Measurements from ENCODE around the gene TMEM184A. TPM values are rescaled to one million over a fixed set of nuclear protein-coding genes. Genes with fewer than 3 reads are reported as not detected.

The TMEM184A gene
- total RNA-seq, 1 donor from 2014 or later, result 0.22 TPM

DNA sequence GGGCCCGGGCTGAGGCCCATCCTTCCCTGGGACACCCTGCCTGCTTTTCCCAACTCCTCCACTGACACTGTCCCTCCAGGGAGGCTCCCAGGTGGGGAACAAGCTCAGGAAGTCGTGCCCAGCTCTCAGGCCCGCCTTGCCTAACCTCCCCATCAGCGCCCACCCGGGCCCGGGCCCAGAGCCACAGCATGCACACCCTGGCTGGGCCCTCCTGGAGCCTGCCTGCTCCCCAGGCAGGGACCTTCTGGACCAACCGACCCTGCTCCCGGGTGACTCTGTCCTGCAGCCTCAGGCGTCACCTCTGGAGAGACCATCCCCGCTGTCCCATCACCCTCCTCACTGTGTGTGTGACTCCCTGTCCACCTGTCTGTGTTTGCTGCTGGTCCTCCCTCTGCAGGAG lies 1.8 kb upstream of the TMEM184A start:
- no peak for ATAC-seq
- intact Hi-C loops (cut with micrococcal nuclease), result no loop called here
- DNase-seq, result peak; percentile 20

DNA sequence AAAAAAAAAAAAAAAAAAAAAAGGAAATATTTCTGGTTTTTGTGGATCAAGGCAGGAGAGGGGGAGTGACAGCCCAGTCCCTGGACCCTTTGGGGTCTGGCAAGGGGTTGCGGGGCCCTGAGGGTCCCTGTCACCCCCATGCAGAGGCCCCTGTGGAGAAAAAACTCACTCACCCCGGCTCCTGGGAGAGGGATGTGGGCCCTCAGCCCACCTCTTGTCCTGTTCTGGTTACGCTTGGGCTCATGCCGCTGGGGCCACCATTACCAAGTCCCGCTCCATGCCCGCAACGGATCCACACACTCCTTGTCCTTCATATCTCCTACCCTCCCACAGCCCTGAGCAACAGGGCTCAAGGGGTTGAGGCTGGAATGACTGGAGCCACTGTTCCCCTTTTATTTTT lies 1.0 kb upstream of the TMEM184A start:
- no peak for ATAC-seq
- peak; percentile 18 for DNase-seq
- intact Hi-C loops (cut with micrococcal nuclease), result no loop called here

DNA sequence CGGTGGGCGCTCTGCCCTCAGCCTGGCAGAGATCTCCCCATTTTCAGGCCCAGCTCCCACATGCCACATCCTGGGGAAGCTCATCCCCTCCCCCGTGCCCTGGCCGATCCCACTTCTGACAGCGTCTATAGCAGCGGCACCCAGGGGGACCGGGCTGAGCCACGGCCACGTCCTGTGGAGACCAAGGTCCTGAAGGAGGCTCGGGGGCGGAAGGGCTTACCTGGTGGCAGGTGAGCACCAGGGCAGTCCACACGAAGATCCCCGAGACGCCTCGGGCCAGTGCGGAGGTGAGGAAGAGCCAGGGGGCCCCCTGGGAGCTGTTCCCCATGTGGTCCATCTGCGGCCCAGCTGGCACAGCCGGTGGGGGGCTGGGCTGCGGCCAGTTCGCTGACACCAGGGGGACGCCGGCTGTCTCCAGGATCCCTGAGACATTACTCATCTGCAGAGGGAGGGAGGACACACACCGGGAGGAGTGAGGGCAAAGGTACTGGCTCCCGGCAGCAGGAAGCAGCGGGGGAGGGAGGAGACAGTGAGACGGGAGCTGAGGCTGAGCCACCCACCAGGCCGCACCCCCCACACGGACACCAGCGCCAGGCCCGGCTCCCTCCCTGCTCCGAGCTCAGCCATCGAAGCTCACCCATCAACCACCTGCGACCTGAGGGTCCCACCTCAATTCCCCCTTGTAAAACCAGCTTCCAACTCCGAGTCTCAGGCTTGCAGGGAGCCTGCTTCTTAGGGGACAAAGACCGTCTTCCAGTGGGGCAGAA lies 776 bp downstream of the TMEM184A start:
- peak; percentile 3 for ATAC-seq
- DNase-seq, result peak; percentile 31
- intact Hi-C loops (cut with micrococcal nuclease), result no loop called here

DNA sequence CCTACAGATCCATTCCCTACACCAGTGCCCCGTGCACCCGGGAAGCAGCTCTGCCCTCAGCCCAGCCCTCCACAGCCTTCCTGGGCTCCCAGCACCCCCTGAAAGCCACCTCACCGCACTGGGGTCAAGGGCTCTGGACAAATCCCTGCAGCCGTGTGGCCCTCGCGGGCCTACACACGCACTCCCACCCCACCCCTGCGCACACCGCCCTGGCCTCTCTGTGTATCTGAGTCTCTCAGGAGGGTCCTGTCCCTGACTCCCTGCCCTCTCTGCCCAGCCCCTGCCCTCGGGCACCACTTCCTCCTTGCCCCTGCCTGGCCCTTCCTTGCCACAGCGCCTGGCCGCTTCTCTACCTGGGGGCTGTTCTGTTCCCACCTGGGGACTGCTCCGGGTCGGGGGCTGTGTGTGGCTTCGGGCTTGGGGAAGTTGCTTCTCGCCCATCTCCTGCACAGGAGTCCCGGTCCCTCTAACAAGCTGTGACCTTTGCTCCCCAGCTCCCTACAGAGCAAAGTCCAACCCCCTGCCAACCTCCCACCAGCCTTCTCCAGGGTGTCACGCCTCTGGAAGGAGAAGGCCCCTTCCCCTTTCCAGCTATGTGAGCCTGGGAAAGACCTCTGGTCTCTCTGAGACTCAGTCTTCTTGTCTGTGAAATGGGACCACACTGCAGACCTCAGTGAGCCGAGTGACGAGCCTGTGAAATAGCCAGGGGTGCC lies 1.5 kb downstream of the TMEM184A start:
- peak; percentile 19 for DNase-seq
- intact Hi-C loops (cut with micrococcal nuclease), result no loop called here
- no peak for ATAC-seq

DNA sequence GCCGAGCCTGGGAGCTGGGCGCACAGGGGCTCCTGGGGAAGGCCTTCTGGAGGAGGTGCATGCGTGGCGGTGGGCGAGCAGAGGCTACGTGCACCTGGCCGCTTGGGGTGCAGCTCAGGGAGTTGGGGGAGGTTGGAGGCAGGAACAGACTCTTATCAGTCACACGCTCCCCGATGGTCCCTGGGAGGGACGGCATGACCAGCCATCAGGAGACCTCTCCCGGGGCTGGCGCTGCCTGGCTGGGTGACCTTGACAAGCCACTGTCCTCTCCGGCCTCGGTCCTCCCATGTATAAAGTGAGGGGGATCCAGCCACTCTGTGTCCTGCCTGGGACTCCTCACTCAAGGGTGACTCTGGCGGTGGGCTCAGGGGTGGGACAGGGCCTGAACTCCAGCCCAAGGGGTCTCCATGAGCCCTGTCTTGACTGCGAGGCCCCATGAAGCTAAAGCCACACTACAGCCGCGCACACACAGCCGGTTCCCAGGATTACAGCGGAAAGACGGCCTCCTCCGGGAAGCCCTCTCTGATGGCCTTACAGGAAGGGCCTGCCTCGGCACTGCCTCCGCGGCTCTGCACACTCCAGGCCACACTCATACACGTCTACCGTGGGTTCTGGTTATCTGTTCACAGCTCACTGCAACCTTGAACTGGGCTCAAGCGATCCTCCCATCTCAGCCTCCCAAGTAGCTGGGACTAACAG lies 2.3 kb downstream of the TMEM184A start:
- intact Hi-C loops (cut with micrococcal nuclease), result no loop called here
- DNase-seq (peak; percentile 25), ATAC-seq (no peak)

DNA sequence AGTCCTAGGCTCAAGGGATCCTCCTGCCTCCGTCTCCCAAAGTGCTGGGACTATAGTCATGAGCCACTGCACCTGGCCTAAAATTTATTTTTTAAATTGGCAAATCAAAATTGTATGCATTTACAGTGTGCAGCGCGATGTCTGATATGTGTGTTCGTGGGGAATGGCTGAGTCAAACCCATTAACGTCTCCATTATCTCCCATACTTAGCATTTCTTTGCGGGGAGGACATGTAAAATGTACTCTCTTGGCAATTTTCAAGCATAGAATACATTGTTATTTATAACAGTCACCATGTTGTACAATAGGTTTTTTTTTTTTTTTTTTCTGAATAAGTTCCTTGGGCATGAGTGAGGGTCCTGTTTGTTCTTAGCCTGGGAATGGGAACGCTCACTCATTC lies 3.8 kb downstream of the TMEM184A start:
- intact Hi-C loops (cut with micrococcal nuclease), result no loop called here

DNA sequence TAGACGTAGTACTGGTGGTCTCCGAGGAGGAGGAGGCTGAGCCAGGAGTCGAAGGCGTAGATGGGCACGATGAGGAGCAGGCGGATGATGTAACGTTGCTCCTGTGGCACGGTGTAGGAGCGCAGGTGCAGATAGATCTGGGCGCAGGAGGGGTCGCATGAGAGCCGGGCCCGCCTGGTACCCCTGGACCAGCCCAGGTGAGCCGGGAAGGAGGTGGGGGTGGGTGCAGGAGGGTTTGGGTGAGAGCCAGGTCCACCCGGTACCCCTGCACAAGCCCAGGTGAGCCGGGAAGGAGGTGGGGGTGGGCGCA lies 5.2 kb downstream of the TMEM184A start:
- ATAC-seq (no peak), DNase-seq (peak; percentile 17)
- intact Hi-C loops (cut with micrococcal nuclease), result no loop called here

More for the DNA sequence above, 3.8 kb downstream of the TMEM184A start:
- ATAC-seq (no peak), DNase-seq (no peak)

DNA sequence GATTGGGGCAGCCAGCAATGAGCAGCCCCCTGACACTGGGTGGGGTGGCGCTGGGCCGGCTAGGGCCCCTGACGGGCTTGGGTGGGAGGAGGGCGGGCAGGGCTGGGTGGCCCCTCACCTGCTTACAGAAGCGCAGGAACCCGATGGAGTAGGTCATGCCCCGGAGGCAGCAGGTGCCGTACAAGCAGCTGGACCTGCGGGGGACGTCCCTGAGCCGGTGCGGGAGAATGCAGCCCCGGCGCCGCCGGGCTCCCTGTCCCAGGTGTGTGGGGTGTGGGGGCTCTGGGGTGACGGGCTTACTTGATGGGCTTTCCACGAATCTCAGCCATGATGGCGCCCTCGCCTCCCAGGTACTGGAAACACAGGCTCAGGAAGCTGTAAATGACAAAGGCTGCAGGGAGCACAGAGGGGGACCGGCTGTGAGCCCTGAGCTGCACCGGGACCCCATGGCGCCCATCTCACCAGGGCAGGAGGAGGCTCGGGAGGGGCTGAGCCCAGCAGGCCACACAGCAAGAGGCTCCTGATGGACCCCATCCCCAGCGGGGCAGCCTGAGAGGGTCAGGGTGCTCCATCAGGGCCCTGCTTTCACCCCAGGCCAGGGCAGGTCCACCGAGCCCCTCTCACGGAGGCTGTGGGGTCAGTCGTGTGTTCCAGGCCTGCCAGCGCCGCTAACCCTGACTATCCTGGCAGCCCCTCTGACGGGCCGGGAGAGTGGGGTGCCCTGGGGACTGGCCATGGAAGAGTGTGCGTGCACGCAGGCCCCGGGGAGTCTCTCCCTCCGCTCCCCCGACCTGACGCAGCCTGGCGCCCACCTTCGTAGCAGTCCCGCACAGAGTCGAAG lies 5.8 kb downstream of the TMEM184A start:
- DNase-seq (peak; percentile 26), ATAC-seq (no peak)
- intact Hi-C loops (cut with micrococcal nuclease), result no loop called here

DNA sequence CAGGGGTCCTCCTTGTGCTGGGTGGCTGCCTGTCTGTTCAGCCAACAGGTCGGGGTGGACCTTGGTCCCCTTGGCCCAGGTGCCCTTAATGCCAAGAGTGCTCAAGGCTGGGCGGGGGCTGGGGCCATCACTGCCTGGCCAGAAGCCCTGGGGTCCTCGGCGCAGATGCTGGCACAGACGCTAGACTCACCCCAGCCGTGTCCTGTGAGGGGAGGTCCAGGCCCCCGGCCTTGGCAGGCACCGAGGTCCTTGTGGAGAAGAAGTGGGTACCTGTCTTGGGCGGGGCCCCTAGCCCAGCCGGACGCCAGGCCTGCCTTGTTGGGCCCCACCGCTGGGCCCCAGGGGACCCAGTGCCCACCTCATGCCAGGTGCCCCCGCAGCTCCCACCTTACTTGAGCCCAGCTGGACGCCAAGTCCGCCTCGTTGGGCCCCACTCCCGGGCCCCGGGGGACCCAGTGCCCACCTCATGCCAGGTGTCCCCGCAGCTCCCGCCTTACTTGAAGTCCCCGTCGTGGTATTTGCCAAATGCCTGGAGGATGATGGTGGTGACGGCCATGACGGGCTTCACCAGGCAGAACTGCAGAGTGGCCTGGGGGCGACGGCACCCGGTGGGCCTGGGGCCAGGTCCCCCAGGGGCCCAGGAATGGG lies 6.5 kb downstream of the TMEM184A start:
- DNase-seq (peak; percentile 25), ATAC-seq (no peak)
- intact Hi-C loops (cut with micrococcal nuclease), result no loop called here

DNA sequence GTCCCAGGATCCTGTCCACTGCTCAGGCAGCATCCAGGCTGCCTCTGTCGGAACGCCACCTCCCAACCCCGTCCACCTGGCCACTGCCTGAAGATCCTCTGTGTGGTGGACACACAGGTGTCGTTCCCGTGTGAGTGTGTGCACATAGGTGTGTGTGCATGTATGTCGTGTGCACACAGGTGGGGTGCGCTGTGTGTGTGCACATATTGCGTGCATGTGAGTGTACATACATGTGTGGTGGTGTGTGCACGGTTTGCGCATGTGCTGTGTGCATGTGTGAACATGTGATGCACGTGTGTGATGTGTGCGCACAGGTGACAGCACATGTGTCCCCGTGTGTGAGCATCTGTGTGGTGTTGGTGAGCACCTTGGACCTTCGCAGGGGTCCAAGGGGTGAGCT lies 7.1 kb downstream of the TMEM184A start:
- DNase-seq, result no peak
- intact Hi-C loops (cut with micrococcal nuclease), result no loop called here
- no peak for ATAC-seq

DNA sequence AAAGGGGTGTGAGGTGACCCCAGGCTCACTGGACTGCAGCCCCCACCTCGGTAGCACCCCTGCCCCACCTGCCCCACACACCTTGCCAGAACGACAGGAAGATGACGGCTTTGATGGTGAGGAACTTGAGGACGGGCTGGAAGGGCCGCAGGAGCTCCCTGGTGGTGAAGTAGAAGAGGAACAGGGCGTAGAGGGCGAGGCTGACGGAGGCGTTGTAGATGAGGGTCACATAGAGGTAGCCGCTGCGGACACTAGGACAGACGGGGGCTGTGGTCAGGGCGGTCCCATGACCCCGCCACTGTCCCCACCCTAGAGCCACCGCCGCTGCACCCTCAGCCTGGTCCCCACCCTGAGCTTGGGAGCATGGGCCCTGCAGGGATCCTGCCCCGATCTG lies 7.6 kb downstream of the TMEM184A start:
- DNase-seq, result peak; percentile 22

DNA sequence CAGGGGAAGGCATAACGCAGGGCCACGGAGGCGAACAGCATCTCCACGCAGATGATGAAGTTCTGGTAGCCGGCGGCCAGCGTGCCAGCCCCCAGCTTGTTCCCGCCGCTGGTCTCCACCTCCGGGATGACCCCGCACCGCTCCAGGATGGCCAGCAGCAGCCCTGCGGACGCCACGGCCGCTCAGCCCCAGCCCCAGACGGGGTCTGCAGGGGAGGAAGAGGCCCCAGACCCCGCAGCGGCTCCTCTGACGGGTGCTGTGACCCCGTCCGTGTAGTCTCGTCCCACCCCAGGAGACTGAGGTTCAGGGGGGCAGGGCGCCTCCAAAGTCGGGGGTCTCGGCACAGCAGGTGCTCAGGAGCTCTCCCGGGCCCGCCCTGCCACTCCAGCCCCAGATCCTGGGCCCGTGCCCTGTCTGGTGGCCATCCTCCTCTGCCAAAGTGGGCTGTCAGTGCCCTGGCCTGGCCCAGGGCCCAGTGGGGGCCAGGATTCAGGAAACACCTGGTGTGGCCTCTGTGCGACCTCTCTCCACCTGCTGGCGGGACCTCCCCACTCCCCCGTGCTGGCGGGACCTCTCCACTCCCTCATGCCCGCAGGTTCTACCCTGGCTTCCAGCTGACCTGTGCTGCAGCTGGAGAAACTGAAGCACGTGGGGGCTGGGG lies 8.1 kb downstream of the TMEM184A start:
- DNase-seq (peak; percentile 21), ATAC-seq (no peak)
- intact Hi-C loops (cut with micrococcal nuclease), result no loop called here

More for the DNA sequence above, 7.6 kb downstream of the TMEM184A start:
- intact Hi-C loops (cut with micrococcal nuclease), result no loop called here
- no peak for ATAC-seq

DNA sequence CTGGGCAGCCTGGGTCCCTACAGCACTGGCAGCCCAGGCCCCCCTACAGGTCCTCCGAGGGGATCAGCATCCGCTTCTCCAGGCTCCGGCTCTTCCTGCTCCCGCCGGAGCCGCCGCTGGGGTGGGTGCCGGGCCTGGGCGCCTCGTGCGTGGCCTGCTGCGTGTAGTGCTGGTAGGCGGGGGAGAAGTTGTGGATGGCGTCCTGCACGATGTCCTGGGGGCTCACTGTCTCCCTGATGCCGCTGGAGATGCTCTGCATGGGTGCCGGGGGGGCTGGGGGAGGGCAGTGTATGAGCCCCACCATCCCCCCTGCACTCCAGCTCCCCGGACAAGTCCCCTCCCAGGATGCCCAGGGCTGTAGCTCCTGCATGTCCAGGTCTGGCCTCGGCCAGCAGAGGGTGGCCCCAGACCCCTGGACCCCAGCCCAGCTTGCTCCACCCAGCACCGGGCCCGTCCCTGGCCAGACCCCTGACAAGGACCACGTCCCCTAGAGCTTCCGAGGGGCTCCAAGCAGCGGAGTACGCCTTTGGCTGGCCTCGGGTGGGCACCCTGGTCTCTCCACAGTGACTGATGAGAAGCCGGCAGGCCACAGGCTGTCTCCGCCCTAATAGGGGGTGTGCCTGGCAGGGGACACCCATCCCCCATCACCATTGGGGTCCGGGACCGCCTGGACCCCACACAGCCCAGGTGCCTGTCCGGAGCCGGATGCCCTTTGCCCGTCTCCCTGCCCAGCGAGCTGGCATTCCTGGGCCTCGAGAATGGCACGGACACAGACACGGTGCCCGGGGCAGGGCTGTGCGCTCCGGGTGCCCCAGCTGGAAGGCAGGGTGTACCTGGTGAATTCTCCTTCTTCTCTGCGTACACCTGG lies 8.9 kb downstream of the TMEM184A start:
- DNase-seq, result peak; percentile 28

DNA sequence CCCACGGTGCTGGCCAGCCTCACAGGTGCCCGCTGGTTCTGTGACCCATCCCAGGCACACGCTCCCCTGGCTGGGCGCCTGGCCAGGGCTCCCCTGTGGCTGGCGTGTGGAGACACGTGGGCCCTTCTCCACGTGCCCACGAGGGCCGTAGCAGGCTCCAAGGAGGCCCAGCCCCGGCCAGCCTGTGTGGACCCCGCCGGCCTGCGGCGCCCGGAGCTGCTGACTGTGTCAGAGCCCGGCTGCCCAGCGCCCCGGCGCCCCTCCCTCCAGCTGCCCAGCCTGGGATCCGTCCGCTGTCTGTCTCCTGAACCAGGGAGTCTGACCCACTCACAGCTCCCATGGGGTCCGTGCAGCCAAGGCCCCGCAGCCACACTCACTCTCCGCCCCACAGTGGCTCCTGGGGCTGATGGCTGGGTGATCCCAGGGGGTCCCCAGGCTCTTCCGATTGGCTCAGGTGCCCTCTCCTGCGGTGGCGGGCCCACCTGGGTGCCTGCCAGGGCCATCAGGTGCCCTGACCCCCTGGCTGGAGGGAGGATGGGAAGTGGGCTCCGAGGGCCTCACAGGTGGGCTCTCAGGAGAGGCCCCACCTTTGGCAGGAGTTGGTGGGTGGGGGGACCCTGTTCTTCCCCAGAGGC lies 9.6 kb downstream of the TMEM184A start:
- ATAC-seq, result no peak
- intact Hi-C loops (cut with micrococcal nuclease), result no loop called here
- DNase-seq, result no peak

More for the DNA sequence above, 8.9 kb downstream of the TMEM184A start:
- intact Hi-C loops (cut with micrococcal nuclease), result no loop called here
- ATAC-seq, result no peak

DNA sequence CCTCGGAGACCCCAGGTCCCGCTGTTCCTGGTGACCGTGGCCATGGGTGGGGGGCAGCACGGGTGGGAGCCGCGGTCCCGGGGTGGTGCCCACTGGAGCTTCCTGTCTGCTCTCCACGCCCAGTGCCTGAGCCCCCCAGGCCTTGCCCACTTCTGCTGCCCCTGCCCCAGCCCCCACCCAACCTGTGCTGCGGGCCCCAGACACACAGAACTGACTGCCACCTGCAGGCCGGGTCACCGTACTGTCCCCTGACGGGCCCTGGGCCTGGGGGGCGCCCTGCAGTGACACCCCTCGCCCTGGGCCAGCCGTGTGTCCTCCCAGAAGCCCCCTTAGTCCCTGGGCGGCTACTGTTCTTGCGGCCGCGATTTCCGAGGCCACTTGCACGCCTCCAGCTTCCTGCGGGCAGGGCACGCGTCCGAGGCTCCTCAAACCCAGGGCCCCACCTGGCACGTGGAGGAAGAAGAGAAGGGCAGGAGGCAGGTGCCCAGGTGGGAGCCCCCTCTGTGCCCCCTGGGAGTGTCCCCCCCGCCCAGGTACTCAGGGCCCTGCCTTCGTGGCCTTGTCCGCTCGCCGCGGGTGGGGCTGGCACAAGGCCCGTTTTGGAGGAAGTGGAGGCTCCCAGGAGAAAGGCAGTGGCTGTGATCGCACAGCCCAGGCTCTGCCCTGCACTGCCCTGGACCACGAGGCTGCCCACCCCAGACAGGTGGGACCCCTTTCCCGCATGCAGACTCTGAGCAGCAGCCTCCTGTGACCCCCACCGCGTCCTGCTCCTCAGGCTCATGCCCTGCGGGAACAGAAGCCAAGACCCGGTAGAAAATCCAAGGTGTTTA lies 10.4 kb downstream of the TMEM184A start:
- ATAC-seq, result peak; percentile 4
- DNase-seq, result no peak
- intact Hi-C loops (cut with micrococcal nuclease), result no loop called here

DNA sequence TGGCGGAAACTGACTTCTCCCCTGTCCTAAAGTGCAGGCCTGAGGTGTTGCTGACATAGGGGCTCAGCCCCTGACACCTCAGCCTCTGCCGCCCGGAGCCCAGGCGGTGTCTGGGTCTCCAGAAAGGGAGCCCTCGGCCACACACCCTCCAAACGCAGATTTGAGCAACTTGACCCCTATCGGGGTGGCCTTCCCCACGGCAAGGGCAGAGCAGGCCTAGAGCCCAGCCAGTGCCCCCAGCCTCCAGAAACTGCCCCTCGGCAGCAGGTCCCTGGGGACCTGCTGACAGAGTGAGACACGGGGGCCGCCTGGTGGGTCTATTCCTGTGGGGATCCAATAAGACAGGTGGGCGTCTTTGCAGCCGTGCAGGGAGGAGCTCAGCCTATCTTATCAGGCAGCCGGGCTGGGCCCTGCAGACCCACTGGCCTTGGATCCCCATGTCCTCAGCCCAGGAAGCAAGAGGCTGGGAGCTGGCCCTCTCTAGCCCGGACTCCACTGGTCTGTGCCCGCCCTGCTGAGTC lies 11.0 kb downstream of the TMEM184A start:
- DNase-seq, result no peak

More for the DNA sequence above, 11.0 kb downstream of the TMEM184A start:
- no peak for ATAC-seq
- intact Hi-C loops (cut with micrococcal nuclease), result no loop called here

Data from left ventricle myocardium superior (tissue), 1 donor.